HK-2 (cell line): Measurements from ENCODE around the gene KIF25.

Experiments
- DNase-seq: peaks from one replicate; pipeline ENCODE4 v3.0.0-alpha.2; 2018; ENCODE audit not compliant: unreplicated experiment

Gene KIF25

DNA sequence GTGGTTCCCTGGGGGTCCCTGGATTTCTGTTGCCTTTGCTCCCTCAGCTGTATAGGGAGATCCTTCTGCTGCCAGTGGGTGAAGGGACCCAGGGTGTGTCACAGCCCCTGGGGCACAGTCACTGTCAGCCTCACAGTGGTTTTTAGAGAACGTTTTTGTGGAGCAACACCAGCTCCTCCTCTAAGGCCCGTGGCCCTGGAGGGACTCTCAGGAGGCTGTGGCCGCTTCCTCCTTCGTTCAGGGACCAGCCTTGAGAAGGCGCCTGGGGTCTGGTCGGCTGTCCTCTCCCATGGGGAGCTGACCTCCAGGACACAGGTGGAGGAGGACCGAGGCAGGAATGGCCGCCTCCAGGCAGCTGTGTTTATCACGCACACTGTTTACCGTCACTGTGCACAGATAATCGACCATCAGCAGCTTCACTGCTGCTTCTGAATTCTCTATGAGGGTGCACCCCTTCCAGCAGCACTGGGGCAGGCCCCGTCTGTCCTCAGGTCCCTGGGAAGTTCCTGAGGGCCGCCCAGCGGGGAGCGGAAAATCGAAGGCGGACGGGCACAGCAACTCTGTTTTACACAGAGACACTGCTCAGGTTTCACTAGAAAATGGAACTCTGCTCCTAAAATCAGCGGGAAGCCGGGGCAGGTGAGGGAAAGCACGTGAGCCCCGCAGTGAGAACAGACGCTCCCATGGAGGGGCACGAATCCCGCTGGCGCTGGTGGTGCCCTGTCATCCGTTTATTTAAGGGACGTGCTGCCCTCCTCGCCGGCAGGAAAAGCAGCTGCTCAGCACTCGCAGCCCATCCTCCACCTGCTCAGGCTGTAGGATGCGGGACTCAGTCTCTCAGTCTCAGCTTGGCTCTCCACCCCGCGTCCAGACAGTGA, 92.0 kb downstream of the KIF25 start:
- DNase-seq: no peak

DNA sequence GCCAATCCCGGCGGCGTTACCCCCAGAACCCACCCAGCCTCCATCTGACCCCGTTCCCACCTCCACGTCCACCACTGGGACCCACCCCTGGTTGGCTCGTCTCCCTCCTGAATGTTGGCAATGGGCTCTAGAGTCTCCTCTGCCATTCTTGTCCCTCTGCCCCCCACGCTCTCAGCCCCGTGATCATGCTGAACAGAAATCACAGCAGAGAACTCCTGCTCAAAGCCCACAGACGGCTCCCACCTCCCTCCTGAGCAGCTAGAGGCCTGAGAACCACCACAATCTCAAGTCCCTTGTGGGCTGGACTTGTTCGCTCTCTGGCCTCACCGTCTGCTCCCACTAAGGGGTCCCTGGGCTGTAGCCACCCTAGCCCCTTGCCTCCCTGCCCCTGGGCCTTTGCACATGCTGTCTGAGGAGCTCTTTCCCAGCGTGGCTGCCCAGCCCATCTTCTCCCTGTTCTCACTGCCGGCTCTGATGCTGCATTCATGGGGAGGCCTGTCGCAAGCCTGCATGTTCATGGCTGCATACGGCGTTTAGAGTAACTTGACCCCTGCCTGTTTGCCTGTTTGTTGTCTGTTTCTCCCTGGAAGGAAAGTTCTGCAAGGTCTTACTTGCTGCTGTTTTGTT, 92.7 kb downstream of the KIF25 start:
- no peak for DNase-seq

DNA sequence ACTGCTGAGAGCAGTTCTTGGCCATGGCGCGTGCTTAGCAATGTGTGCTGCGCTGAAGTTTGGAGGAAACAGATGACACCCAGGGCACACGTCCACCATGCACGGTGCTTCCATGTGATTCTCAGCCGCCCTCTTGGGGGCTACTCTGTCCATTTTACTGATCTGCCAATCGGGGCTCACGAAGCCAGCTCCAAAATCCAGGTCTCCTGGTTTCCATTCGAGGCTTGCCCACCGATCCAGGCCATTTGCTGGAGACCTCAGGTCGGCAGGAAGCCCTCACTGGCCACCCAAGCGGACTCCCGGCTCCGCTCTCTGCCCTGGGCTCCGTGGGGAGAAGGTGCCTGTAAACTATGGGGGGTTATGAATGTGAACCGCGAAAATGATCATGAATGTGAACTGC, 93.2 kb downstream of the KIF25 start:
- DNase-seq: no peak

DNA sequence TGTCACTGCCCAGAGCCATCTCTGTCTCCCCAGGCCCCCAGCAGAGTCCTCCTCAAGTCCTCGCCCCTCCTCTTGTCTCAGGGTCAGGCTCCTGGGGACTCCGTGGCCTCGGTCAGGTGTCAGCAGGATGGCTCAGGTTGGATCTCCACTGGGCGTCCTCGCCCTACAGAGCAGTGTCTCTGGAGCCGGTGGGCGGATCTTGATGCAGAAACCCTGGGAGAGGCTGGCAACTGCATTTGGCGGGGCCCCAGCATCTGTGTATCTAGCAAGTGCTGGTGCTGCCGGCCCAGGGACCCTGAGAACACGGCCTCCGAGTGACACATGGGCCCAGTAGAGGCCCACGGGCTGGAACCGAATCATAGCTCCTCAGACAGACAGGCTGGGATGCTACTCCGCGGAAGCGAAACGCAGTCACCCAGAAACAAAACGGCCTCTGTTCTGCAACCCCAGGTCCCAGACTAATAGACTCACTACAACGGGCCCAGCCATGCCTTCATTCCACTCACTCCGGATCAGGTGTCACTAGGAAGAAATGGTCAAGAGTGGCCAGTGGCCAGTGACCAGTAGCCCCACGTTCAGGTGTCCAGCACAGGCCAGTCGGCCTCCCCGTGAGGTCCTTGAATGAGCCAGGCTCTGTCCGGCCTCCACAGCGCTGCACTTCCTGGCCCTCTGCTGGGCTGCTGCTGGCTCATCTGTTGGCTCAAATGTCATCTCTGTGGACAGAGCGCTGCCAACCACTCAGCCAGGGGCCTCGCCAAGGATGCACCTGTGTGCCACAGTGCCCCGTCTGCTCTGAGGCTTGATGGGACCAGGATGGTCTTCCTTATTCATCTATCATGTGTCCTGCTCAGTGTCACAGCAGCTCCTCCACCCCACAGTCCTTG, 94.2 kb downstream of the KIF25 start:
- DNase-seq: no peak

DNA sequence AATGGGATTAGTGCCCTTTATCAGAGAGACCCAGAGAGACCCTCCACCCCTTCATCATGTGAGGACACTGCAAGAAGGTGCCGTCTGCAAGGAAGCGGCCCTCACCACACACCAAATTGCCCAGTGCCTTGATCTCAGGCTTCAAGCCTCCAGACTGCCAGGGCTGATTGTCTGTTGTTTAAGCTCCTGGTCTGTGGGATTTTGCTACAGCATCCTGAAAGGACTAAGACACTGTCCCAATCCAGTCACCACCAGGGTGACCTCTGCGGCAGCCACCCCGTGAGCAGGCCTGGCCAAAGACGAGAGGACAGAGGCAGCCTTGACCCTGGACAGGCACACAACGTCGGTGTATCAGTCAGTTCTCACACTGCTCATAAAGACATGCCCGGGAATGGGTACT, 95.1 kb downstream of the KIF25 start:
- no peak for DNase-seq

DNA sequence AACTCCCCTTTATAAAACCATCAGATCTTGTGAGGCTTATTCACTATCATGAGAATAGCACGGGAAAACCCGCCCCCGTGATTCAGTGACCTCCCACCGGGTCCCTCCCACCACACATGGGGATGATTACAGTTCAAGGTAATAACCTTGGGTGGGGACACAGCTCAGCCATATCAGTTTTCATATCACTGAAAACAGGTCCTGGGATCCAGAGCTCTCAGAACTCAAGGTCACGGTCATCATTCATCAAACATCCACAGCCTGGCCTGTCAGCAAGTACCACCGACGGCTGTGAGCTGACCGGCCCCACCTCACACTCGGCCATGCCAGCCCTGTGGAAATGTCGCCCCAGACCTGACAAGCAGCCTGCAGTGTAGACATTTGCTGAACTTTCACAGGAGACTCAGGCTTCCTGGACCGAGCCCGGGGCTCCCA, 95.6 kb downstream of the KIF25 start:
- DNase-seq: no peak

DNA sequence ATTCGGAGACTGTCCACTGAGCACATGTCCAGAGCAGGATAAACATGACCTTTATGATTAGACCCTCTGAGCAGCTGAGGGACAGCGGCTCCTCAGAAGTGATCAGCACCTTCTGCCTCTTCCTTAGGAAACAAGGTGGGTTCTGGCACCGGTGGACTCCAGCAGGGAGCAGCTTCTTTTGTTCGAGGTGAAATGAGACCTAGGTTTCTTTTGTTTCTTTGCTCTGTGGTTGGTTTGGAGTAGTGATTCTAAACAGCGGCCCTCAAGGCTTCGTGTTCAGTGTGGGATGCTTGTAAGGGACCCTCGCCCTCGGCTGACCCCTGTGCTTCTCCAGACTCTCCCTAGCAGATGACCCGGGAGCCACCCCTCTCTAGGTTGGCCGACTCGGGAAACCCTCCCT, 96.2 kb downstream of the KIF25 start:
- no peak for DNase-seq
